GM21723 (cell line): ENCODE data around the gene CDSN.

Experiments used
- ATAC-seq: cut with Tn5 transposase; IDR thresholded peaks from one replicate; pipeline ENCODE4 v1.9.1; 2021; ENCODE audit warnings: mild to moderate bottlenecking, moderate library complexity; ENCODE audit not compliant: unreplicated experiment

The CDSN gene

GRCh38 chr6:31149827-31150447, 29.7 kb upstream of the CDSN start:
- no peak for ATAC-seq

GRCh38 chr6:31145386-31145785, 25.1 kb upstream of the CDSN start:
- no peak for ATAC-seq

- no peak for ATAC-seq
Observed at GRCh38 chr6:31144970-31145340, 24.7 kb upstream of the CDSN start.

GRCh38 chr6:31144296-31144969, 24.2 kb upstream of the CDSN start:
- ATAC-seq = no peak

- no peak for ATAC-seq
Observed at GRCh38 chr6:31143148-31143547, 22.9 kb upstream of the CDSN start.

GRCh38 chr6:31142361-31142761, 22.1 kb upstream of the CDSN start:
- no peak for ATAC-seq

GRCh38 chr6:31140643-31141042, 20.4 kb upstream of the CDSN start:
- ATAC-seq = no peak

GRCh38 chr6:31139599-31139998, 19.4 kb upstream of the CDSN start:
- ATAC-seq = no peak

GRCh38 chr6:31138982-31139381, 18.7 kb upstream of the CDSN start, which contains the start of gene PSORS1C2:
TSS of gene PSORS1C2 (minus strand) at chr6:31139066. CDS start at chr6:31139026, 40 bp downstream.
- no peak for ATAC-seq

GRCh38 chr6:31135710-31136109, 15.5 kb upstream of the CDSN start:
- ATAC-seq = no peak

GRCh38 chr6:31132806-31133205, 12.6 kb upstream of the CDSN start:
- ATAC-seq = no peak

GRCh38 chr6:31131595-31131994, 11.3 kb upstream of the CDSN start:
- ATAC-seq = no peak

- no peak for ATAC-seq
Observed at GRCh38 chr6:31130751-31131150, 10.5 kb upstream of the CDSN start.

- ATAC-seq = no peak
Observed at GRCh38 chr6:31129130-31129529, 8.9 kb upstream of the CDSN start.

- no peak for ATAC-seq
Observed at GRCh38 chr6:31128093-31128676, 7.9 kb upstream of the CDSN start.

GRCh38 chr6:31126396-31127175, 6.3 kb upstream of the CDSN start:
- ATAC-seq = no peak

GRCh38 chr6:31125586-31126363, 5.5 kb upstream of the CDSN start:
- ATAC-seq = no peak

- ATAC-seq = no peak
Observed at GRCh38 chr6:31125162-31125561, 4.9 kb upstream of the CDSN start.

GRCh38 chr6:31122791-31123706, 2.8 kb upstream of the CDSN start:
- no peak for ATAC-seq
